GM12801 (cell line): ENCODE results near the gene CHRNA1.

Source experiments
- TF ChIP-seq, protein P1 (sequence below): IDR thresholded peaks from one replicate; pipeline ENCODE4 v1.5.1; 2011; ENCODE audit warnings: control low read depth; ENCODE audit not compliant: insufficient read length; ENCODE audit errors: extremely low read depth

CHRNA1 gene

DNA sequence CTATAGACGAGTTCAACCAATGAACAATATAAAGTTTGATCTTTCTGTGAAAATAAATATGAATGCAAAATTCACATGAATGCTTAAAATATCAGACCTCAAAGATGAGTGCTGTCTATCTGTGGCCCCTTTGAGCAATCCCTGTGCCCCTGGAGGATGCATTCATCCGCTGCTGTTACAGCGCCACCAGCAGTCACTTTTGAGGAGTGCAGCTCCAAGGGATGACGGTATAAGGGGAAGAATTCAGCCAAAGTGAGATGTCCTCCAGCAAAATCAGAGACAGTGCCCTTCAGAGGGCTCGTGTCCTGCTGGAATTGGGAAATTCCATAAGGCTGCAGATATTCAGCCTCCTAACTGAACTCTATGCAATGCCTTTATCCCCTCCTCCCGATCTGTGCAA lies 12.0 kb upstream of the CHRNA1 start:
- TF ChIP-seq, protein P1, sequence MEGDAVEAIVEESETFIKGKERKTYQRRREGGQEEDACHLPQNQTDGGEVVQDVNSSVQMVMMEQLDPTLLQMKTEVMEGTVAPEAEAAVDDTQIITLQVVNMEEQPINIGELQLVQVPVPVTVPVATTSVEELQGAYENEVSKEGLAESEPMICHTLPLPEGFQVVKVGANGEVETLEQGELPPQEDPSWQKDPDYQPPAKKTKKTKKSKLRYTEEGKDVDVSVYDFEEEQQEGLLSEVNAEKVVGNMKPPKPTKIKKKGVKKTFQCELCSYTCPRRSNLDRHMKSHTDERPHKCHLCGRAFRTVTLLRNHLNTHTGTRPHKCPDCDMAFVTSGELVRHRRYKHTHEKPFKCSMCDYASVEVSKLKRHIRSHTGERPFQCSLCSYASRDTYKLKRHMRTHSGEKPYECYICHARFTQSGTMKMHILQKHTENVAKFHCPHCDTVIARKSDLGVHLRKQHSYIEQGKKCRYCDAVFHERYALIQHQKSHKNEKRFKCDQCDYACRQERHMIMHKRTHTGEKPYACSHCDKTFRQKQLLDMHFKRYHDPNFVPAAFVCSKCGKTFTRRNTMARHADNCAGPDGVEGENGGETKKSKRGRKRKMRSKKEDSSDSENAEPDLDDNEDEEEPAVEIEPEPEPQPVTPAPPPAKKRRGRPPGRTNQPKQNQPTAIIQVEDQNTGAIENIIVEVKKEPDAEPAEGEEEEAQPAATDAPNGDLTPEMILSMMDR: no peak

DNA sequence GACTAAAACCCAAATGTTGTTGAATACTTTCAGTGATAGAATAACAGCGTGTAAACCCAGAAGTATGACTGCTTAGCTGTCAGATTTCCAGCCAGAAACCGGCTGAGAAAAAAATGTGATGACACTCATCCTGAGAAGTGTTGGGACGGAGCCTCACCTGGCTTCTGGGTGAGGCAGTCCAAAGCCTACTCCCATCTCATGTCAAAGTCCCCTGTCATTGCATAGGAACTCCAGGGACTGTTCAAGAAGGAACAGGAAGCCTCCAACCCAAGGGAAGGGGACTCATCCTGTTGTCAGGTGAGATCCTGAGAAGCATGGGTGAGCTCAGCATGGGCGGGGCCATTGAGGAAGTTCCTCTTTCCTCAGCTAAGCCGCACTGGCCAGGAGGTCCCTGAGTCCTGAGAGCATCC lies 11.3 kb upstream of the CHRNA1 start:
- TF ChIP-seq, protein P1: no peak

DNA sequence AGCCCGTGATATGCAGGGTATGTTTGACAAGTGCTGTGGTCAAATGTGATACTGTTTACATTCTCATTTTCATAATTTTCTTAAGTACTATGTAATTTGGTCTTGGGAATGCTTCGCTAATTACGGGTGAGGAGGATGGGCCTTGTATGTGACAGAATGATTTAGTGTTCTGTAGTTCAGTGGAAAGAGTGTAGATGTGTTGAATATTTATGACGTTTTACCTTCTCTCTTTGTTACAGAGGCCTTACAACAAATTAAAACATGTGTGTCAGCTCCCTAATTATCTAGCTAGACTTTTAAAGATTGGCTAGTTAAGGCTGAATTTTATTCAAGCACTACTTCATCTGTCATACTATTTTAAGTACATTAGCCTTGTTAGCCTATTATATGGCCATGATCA lies 10.6 kb upstream of the CHRNA1 start:
- TF ChIP-seq, protein P1: no peak

DNA sequence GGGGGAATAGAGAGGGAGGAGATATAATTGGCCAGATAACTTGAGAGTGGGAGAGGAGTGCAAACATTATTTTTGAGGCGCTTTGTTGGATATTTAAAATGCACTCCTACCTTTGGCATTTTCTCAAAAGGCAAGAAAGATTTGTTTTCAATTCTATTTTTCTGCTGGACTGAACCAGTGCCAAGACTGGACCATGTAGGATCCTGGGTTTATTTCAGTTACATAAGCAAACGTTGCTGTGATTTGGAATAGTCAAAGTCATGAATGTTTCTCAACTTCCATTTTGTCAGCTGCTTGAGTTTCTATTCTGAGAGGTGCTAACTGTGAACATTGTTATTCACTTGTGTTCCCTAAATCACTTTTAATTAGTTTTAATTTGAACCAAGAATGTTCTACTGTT lies 8.9 kb upstream of the CHRNA1 start:
- TF ChIP-seq, protein P1: no peak

DNA sequence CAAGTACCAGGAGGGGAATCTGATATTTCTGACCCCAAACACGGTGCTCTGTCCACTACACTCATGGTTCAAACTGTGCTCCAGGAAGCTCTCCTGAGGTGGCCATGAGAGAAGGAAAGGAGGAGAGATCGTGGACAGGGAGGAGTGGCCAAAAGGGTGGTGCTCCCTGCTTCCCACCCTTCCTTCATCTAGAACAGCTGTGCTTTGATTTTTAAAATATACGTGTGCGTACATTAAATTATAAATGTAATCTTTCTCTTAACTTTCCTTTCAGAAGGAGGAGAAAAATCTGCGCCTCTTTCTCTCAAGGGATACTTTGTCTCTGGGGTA lies 8.2 kb upstream of the CHRNA1 start:
- TF ChIP-seq, protein P1: no peak

DNA sequence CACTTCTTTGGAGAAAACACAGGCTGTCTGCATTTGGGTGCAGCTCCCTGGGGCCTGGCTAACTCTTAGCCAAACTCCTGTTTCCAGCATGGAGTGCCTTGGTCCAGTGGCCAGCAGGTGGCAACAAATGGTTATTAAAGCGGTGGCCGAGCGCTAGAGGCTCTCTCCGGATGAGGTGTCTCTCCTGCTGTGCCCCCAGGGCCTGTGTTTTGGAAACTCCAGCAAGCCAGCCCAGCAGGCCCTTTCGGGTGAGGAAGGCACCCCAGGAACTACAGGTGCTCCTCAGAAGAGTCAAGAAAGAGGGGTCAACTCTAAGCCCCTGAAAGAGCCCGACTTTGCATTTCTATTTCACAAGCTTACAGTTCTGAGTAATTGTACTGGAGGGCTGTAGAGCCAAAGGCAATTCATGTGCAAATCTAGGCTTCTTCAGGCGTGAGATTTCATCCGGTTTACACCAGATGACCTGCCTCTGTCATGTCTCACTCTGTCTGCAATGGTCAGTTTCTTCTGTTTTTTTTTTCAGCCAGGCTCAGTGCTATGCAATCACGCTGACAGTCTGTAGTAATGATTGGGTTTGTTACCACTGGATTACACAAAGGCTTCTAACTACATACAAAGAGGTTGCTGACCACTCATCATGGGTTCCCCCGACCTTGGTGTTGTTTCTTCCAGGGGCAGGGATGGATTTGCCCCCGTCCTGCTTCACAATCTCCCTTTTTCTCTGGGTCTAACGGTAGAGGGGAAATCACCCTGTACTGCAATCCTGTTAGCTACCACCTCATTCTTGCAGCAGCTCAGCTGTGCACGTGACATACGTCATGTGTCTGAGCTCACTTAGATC lies 7.6 kb upstream of the CHRNA1 start:
- TF ChIP-seq, protein P1: no peak

DNA sequence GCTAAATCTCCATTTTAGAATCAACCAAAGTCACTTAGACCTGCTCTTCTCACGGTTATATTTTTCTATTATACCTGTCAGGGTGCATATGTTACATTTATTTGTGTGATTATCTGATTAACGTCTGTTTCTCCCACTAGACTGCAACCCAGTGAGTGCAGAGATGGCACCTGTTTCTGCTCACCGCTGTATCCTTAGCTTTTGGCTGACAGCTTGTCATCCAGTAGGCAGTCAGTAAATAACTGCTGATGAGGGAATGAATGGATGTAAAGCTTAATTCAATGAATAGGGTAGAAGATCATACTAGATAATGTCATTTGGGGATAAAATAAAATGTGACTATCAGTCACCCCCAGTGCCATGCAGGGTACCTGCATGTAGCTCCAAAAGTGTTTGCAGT lies 6.9 kb upstream of the CHRNA1 start:
- TF ChIP-seq, protein P1: no peak
